ENCODE results near the gene LDHD.

The LDHD gene

GRCh38 chr16:75127713-75128415 is 11.3 kb upstream of the LDHD start:
- Histone ChIP-seq H3K27me3 (ENCODE audit: low read length) (no peaks in the 10 kb centered on the region), H3K4me2 (ENCODE audit: low read depth, low read length, poor library complexity, severe bottlenecking) (no peak overlapping the region), H3K9me2 (replicated peaks; ENCODE audit: insufficient read depth, low read length) (no peaks in the 10 kb centered on the region), H3K9me3 (ENCODE audit: insufficient read depth, low read length) (peaks cover 9% of the 10 kb centered on the region; the same call in 1 of the 2 replicates), H3K9ac (ENCODE audit: low read length) (no peak overlapping the region), H2AFZ (ENCODE audit: low read depth, low read length, severe bottlenecking) (no peak overlapping the region), H3K27ac (ENCODE audit: low read depth, low read length) (no peak overlapping the region), H3K4me3 (ENCODE audit: insufficient read depth, low read length, poor library complexity, severe bottlenecking) (no peak overlapping the region), H4K20me1 (ENCODE audit: low read depth, low read length) (no peaks in the 10 kb centered on the region), H3K79me2 (ENCODE audit: insufficient read depth, low read length) (no peaks in the 10 kb centered on the region), H3F3A (ENCODE audit: insufficient read depth) (no peaks in the 10 kb centered on the region), H3K36me3 (ENCODE audit: low read length) (no peaks in the 10 kb centered on the region; the same call in 1 of the 2 replicates)
- TF ChIP-seq CTCF (IDR thresholded peaks at IDR 0.05; ENCODE audit: insufficient read depth, low read length, poor library complexity, severe bottlenecking) (no peak), EZH2phosphoT487 (conservative IDR thresholded peaks at IDR 0.05; ENCODE audit: low read length) (no peak)

GRCh38 chr16:75122609-75123008 is 6.0 kb upstream of the LDHD start:
- Histone ChIP-seq H3K36me3 (ENCODE audit: low read length) (no peaks in the 10 kb centered on the region; the same call in 1 of the 2 replicates), H3K27me3 (ENCODE audit: low read length) (no peaks in the 10 kb centered on the region), H3K27ac (ENCODE audit: low read depth, low read length) (no peak overlapping the region), H3K4me2 (ENCODE audit: low read depth, low read length, poor library complexity, severe bottlenecking) (no peak overlapping the region), H3K4me3 (ENCODE audit: insufficient read depth, low read length, poor library complexity, severe bottlenecking) (no peak overlapping the region), H3K79me2 (ENCODE audit: insufficient read depth, low read length) (no peaks in the 10 kb centered on the region), H3K9me3 (ENCODE audit: insufficient read depth, low read length) (peaks cover 17% of the 10 kb centered on the region; the same call in 1 of the 2 replicates), H2AFZ (ENCODE audit: low read depth, low read length, severe bottlenecking) (no peak overlapping the region), H4K20me1 (ENCODE audit: low read depth, low read length) (no peaks in the 10 kb centered on the region), H3K9ac (ENCODE audit: low read length) (no peak overlapping the region), H3K9me2 (replicated peaks; ENCODE audit: insufficient read depth, low read length) (no peaks in the 10 kb centered on the region), H3F3A (ENCODE audit: insufficient read depth) (no peaks in the 10 kb centered on the region)
- no peak for TF ChIP-seq CTCF (IDR thresholded peaks at IDR 0.05; ENCODE audit: insufficient read depth, low read length, poor library complexity, severe bottlenecking)
- TF ChIP-seq EZH2phosphoT487 (conservative IDR thresholded peaks at IDR 0.05; ENCODE audit: low read length): no peak

- H3K27ac ChIP-seq (ENCODE audit: low read depth, low read length): no peak overlapping the region
- H3K9ac ChIP-seq (ENCODE audit: low read length): no peak overlapping the region
- H3F3A ChIP-seq (ENCODE audit: insufficient read depth): no peaks in the 10 kb centered on the region
- no peaks in the 10 kb centered on the region for H4K20me1 ChIP-seq (ENCODE audit: low read depth, low read length)
- no peak overlapping the region for H3K4me3 ChIP-seq (ENCODE audit: insufficient read depth, low read length, poor library complexity, severe bottlenecking)
- H3K79me2 ChIP-seq (ENCODE audit: insufficient read depth, low read length): no peaks in the 10 kb centered on the region
- no peaks in the 10 kb centered on the region for H3K36me3 ChIP-seq (ENCODE audit: low read length)
- no peak overlapping the region for H2AFZ ChIP-seq (ENCODE audit: low read depth, low read length, severe bottlenecking)
- no peaks in the 10 kb centered on the region for H3K9me2 ChIP-seq (replicated peaks; ENCODE audit: insufficient read depth, low read length)
- TF ChIP-seq EZH2phosphoT487 (conservative IDR thresholded peaks at IDR 0.05; ENCODE audit: low read length): no peak
- no peak for TF ChIP-seq CTCF (IDR thresholded peaks at IDR 0.05; ENCODE audit: insufficient read depth, low read length, poor library complexity, severe bottlenecking)
- no peaks in the 10 kb centered on the region for H3K27me3 ChIP-seq (ENCODE audit: low read length)
- peaks cover 11% of the 10 kb centered on the region; the same call in 1 of the 2 replicates for H3K9me3 ChIP-seq (ENCODE audit: insufficient read depth, low read length)
- no peak overlapping the region for H3K4me2 ChIP-seq (ENCODE audit: low read depth, low read length, poor library complexity, severe bottlenecking)
Measured at GRCh38 chr16:75121949-75122568, 5.5 kb upstream of the LDHD start.

Measured in SU-DHL-6 (cell line).